IPS-20b (cell line): ENCODE results near the gene CRYBG3.

ENCODE experiments used
- H3K27ac ChIP-seq: one replicate; pipeline ENCODE4 v1.5.1; 2013; ENCODE audit warnings: low read length
- H3K27me3 ChIP-seq: 2 replicates; pipeline ENCODE4 v1.6.1; 2013; ENCODE audit warnings: mild to moderate bottlenecking, low read length, inconsistent platforms; ENCODE audit not compliant: insufficient read depth
- H3K36me3 ChIP-seq: 2 replicates; pipeline ENCODE4 v1.6.1; 2013; ENCODE audit warnings: low read depth, mild to moderate bottlenecking, inconsistent platforms, low read length, moderate library complexity; ENCODE audit not compliant: insufficient read depth
- H3K4me1 ChIP-seq: 2 replicates; pipeline ENCODE4 v1.6.1; 2013; ENCODE audit warnings: mild to moderate bottlenecking, control low read depth, inconsistent platforms, low read length, moderate library complexity; ENCODE audit not compliant: insufficient read depth
- H3K4me3 ChIP-seq: 2 replicates; pipeline ENCODE4 v1.5.1; 2013; ENCODE audit warnings: mild to moderate bottlenecking, low read length, inconsistent platforms
- H3K9ac ChIP-seq: 2 replicates; pipeline ENCODE4 v1.6.1; 2013; ENCODE audit warnings: low read depth, mild to moderate bottlenecking, inconsistent platforms, low read length, moderate library complexity
- H3K9me3 ChIP-seq: 2 replicates; pipeline ENCODE4 v1.6.1; 2013; ENCODE audit warnings: mild to moderate bottlenecking, low read depth, low read length, inconsistent platforms; ENCODE audit not compliant: insufficient read depth

Gene CRYBG3

GRCh38 chr3:97931218-97931617, 109.4 kb downstream of the CRYBG3 start:
- Histone ChIP-seq H3K27ac (no peak overlapping the region), H3K4me1 (no peaks in the 10 kb centered on the region), H3K27me3 (no peaks in the 10 kb centered on the region), H3K9ac (no peak overlapping the region), H3K36me3 (no peaks in the 10 kb centered on the region), H3K9me3 (no peaks in the 10 kb centered on the region), H3K4me3 (no peak overlapping the region)

GRCh38 chr3:97932387-97932801, 110.6 kb downstream of the CRYBG3 start:
- Histone ChIP-seq H3K36me3 (peaks cover 3% of the 10 kb centered on the region; the same call in 1 of the 2 replicates), H3K4me1 (no peaks in the 10 kb centered on the region), H3K9ac (no peak overlapping the region), H3K27ac (no peak overlapping the region), H3K9me3 (no peaks in the 10 kb centered on the region), H3K27me3 (no peaks in the 10 kb centered on the region), H3K4me3 (no peak overlapping the region)

- Histone ChIP-seq H3K9ac (no peak overlapping the region), H3K9me3 (no peaks in the 10 kb centered on the region), H3K27ac (no peak overlapping the region), H3K36me3 (peaks cover 13% of the 10 kb centered on the region; the same call in 1 of the 2 replicates), H3K27me3 (no peaks in the 10 kb centered on the region), H3K4me1 (no peaks in the 10 kb centered on the region), H3K4me3 (no peak overlapping the region)
Measured at GRCh38 chr3:97934980-97935695, 113.3 kb downstream of the CRYBG3 start.

GRCh38 chr3:97935842-97936241, 114.0 kb downstream of the CRYBG3 start:
- Histone ChIP-seq H3K4me1 (no peaks in the 10 kb centered on the region), H3K9ac (no peak overlapping the region), H3K27ac (no peak overlapping the region), H3K4me3 (no peak overlapping the region), H3K27me3 (no peaks in the 10 kb centered on the region), H3K36me3 (peaks cover 13% of the 10 kb centered on the region; the same call in 1 of the 2 replicates), H3K9me3 (no peaks in the 10 kb centered on the region)

GRCh38 chr3:97937205-97937604, 115.4 kb downstream of the CRYBG3 start:
- Histone ChIP-seq H3K4me3 (no peak overlapping the region), H3K36me3 (peaks cover 16% of the 10 kb centered on the region), H3K4me1 (no peaks in the 10 kb centered on the region), H3K9ac (no peak overlapping the region), H3K27ac (no peak overlapping the region), H3K27me3 (no peaks in the 10 kb centered on the region), H3K9me3 (no peaks in the 10 kb centered on the region)

GRCh38 chr3:97938444-97938843, 116.6 kb downstream of the CRYBG3 start:
- no peaks in the 10 kb centered on the region for H3K4me1 ChIP-seq
- no peaks in the 10 kb centered on the region for H3K27me3 ChIP-seq
- peaks cover 28% of the 10 kb centered on the region for H3K36me3 ChIP-seq
- H3K9me3 ChIP-seq = no peaks in the 10 kb centered on the region
- H3K9ac ChIP-seq = no peak overlapping the region
- H3K27ac ChIP-seq = no peak overlapping the region
- H3K4me3 ChIP-seq = no peak overlapping the region

- Histone ChIP-seq H3K27me3 (no peaks in the 10 kb centered on the region), H3K27ac (no peak overlapping the region), H3K4me3 (no peak overlapping the region), H3K9ac (no peak overlapping the region), H3K36me3 (peaks cover 38% of the 10 kb centered on the region), H3K9me3 (no peaks in the 10 kb centered on the region), H3K4me1 (no peaks in the 10 kb centered on the region)
Measured at GRCh38 chr3:97939401-97939800, 117.6 kb downstream of the CRYBG3 start.

- peaks cover 42% of the 10 kb centered on the region for H3K36me3 ChIP-seq
- no peak overlapping the region for H3K9ac ChIP-seq
- no peaks in the 10 kb centered on the region for H3K4me1 ChIP-seq
- H3K9me3 ChIP-seq = no peaks in the 10 kb centered on the region
- no peak overlapping the region for H3K4me3 ChIP-seq
- H3K27me3 ChIP-seq = no peaks in the 10 kb centered on the region
- H3K27ac ChIP-seq = no peak overlapping the region
Measured at GRCh38 chr3:97940034-97940433, 118.2 kb downstream of the CRYBG3 start.

- H3K27me3 ChIP-seq = no peaks in the 10 kb centered on the region
- H3K9me3 ChIP-seq = no peaks in the 10 kb centered on the region
- H3K36me3 ChIP-seq = peaks cover 61% of the 10 kb centered on the region
- H3K27ac ChIP-seq = no peak overlapping the region
- H3K4me3 ChIP-seq = no peak overlapping the region
- H3K4me1 ChIP-seq = no peaks in the 10 kb centered on the region
- H3K9ac ChIP-seq = no peak overlapping the region
Measured at GRCh38 chr3:97942801-97943546, 121.2 kb downstream of the CRYBG3 start.

GRCh38 chr3:97948351-97949109, 126.7 kb downstream of the CRYBG3 start:
- H3K36me3 ChIP-seq = peaks cover 68% of the 10 kb centered on the region
- H3K4me3 ChIP-seq = no peak overlapping the region
- no peaks in the 10 kb centered on the region for H3K4me1 ChIP-seq
- H3K27me3 ChIP-seq = no peaks in the 10 kb centered on the region
- no peaks in the 10 kb centered on the region for H3K9me3 ChIP-seq
- no peak overlapping the region for H3K27ac ChIP-seq
- no peak overlapping the region for H3K9ac ChIP-seq

- Histone ChIP-seq H3K9me3 (no peaks in the 10 kb centered on the region), H3K36me3 (peaks cover 68% of the 10 kb centered on the region)
Measured at GRCh38 chr3:97949110-97949485, 127.3 kb downstream of the CRYBG3 start.

More at GRCh38 chr3:97949110-97949485, 127.3 kb downstream of the CRYBG3 start:
- H3K9ac ChIP-seq = no peak overlapping the region
- H3K4me1 ChIP-seq = no peaks in the 10 kb centered on the region
- no peak overlapping the region for H3K27ac ChIP-seq
- no peak overlapping the region for H3K4me3 ChIP-seq
- H3K27me3 ChIP-seq = no peaks in the 10 kb centered on the region
